Raji (cell line): ENCODE measurements around the gene ARID3C.

Source experiments
- POLR2A ChIP-seq: IDR thresholded peaks from 2 replicates; pipeline ENCODE4 v1.6.1; 2011; ENCODE audit warnings: low read depth, low read length, control low read depth; ENCODE audit not compliant: insufficient read depth

ARID3C gene

GRCh38 chr9:34600908-34601307, 28.0 kb downstream of the ARID3C start:
- TF ChIP-seq POLR2A = no peak

- no peak for TF ChIP-seq POLR2A
Measured at GRCh38 chr9:34599546-34599945, 29.3 kb downstream of the ARID3C start.

GRCh38 chr9:34594177-34594576, 34.7 kb downstream of the ARID3C start:
- TF ChIP-seq POLR2A = no peak

GRCh38 chr9:34592895-34593601, 35.8 kb downstream of the ARID3C start:
- no peak for TF ChIP-seq POLR2A

DNA sequence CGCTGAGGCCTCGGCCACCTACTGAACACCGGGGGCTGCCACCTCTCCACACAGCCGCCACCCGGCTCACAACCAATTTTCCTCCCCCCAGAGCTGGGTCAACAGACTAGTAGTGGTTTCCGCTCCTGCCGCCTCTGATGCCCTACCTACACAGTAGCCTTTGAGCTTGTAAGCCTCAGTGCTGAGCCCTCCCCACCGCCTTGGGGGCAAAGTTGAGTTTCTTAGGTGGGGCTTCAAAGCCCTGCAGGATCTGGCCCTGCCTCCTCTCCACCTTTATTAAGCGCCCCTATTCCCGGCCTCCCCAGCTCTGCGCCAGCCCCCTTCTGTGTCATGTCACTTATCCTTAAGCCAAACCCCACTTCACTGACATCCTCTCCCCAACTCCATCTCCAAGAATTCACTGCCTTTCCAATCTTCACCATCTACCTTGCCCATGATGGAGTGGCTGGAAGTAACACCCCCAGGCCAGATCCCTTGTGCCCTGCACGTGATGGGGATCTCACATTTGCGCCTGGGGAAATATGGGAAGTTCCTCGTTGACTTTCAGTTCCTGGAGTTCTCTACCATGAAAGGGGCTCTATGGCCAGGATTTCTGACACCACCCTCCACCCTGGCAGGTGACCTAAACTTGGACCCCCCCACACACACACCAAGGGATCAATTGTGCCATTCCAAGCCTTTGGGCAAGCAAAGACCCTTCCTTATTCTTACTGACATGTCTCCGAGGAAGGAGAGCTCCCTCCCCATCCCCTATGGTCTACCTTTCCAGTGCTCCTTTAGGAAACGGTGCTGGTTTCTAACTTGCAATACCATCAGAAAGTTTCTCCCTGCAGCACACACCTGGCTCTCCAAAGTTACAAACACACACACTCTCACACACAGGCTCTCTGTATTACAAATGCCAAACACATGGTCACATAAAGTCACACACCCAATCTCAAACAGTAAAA, 36.7 kb downstream of the ARID3C start:
- TF ChIP-seq POLR2A = no peak

- no peak for TF ChIP-seq POLR2A
Measured at GRCh38 chr9:34591248-34591916, 37.5 kb downstream of the ARID3C start.

DNA sequence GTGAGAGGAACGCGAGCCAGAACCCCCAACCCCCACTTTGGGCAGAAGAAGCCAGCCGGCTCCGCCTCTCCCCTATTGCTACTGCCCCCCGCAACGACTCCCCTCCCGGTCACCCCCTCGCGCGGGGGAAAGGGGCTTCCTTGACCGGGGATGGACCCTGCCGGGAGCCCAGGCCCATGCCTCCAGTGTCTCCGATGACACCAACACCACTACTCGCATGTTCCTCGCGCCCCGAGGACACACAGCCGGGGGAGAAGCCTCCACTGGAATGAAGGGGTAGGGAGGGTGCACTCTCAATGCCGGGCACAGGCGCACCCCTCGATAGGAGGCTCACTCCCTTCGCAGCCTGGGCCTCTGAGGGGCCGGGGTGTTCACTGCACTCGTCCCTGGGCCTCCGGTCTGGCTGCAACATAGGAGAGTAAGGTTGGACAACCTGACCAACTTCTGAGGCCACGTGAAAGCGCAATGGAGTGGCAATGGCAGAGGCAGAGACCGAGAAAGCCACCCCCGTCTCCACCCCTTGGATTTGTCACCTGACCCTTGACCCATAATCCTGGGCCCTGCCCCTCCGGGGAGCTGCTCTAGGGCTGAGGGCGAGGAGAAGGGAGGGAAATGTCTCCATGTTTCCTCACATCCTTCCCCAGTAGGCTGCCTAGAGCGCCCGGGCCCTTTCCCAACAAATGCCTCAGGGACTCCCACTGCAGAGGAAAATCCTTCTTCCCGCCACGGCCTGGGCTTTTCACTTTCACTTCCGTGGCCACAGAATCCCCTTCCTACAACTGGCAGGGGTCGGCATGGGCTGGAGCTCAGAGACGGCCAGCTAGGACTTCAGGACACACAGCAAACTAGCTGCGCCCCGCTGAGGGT, 38.3 kb downstream of the ARID3C start:
- no peak for TF ChIP-seq POLR2A

- TF ChIP-seq POLR2A = no peak
Measured at GRCh38 chr9:34589636-34590380, 39.1 kb downstream of the ARID3C start, which contains the start of gene CNTFR. Gene CNTFR, minus strand, starts transcription at chr9:34589724. Its CDS starts 20,743 bp downstream, at chr9:34568981.

- no peak for TF ChIP-seq POLR2A
Measured at GRCh38 chr9:34588671-34589635, 39.9 kb downstream of the ARID3C start.

DNA sequence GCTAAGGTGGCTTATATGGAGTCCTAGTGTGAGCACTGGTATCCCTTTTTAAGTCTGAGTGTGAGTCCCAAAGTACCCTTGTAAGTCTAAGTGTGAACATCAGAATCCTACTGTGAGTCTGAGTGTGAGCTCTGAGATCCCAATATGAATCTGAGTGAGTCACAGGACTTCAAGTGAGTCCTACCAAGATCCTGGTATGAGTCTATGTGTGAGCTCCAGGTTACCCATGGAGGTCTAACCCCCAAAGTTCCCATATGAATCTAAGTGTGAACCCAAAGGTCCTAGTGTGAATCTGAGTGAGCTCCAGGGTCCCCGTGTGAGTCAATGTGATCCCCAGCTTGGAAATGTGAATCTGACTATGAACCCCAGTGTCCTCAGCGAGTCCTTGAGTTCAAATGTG, 41.6 kb downstream of the ARID3C start:
- TF ChIP-seq POLR2A = no peak

- TF ChIP-seq POLR2A = no peak
Measured at GRCh38 chr9:34585946-34586669, 42.8 kb downstream of the ARID3C start.

DNA sequence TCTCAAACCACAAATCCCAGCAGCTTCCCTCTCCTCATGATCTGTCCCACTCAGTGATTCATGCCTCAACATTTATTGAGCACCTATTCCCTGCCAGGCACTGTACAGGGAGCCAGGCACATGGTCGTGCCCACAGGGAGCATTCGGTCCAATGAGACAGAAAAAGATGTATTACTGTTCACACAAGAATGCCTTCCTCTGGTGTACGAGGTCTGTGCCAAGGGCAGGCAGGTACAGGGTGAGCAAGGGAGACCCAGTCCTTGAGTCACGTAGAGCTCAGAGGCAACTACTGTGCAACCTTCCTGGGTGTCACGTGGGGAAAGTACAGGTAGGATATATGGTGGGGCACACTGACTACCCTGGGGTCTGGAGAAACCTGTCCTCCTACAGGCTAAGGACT, 43.9 kb downstream of the ARID3C start:
- TF ChIP-seq POLR2A = no peak
